Thyroid gland (tissue), 4 donors: ENCODE measurements around the gene TMEM161A.

Experiments used
- POLR2A ChIP-seq, 2 donors: fragments of 450-650 bp; IDR thresholded peaks; one replicate each; pipeline ENCODE4 v1.6.1; 2017; ENCODE audit warnings: antibody characterized with exemption in 2 of 2, mild to moderate bottlenecking in 2 of 2, moderate library complexity in 1 of 2
- TF ChIP-seq, protein P1 (sequence below), 6 experiments: fragments of 200-600 bp in 3 of 6; fragments of 450-650 bp in 3 of 6; sonication (generic) in 3 of 6; IDR thresholded peaks; one replicate each; pipeline ENCODE4 v1.5.1; 2016 to 2019; ENCODE audit warnings: antibody characterized with exemption in 6 of 6, mild to moderate bottlenecking in 2 of 6, inconsistent platforms in 1 of 6, moderate library complexity in 1 of 6

DNA sequence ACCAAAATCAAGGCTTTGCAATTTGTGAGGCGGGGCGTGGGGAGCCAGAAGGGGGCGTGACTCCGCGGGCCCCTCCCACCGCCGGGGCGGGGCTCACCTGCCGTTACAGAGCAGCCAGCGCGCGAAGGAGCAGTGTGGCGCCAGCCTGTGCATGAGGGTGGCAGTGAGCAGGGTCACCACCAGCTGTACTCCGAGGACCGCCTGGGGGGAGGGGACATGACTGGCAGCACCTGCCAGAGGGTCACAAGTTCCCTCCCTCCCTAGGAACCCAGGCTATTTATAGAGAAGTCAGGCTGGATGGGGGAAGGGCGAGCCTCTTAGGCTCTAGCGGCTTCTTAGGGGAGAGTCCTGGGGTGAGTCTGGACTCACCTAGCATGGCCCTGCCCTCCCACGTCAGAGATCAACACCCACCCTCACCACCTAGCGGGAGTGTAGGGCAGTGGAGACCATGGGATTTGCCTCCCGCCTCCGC, 3.6 kb downstream of the TMEM161A start:
- TF ChIP-seq, protein P1, sequence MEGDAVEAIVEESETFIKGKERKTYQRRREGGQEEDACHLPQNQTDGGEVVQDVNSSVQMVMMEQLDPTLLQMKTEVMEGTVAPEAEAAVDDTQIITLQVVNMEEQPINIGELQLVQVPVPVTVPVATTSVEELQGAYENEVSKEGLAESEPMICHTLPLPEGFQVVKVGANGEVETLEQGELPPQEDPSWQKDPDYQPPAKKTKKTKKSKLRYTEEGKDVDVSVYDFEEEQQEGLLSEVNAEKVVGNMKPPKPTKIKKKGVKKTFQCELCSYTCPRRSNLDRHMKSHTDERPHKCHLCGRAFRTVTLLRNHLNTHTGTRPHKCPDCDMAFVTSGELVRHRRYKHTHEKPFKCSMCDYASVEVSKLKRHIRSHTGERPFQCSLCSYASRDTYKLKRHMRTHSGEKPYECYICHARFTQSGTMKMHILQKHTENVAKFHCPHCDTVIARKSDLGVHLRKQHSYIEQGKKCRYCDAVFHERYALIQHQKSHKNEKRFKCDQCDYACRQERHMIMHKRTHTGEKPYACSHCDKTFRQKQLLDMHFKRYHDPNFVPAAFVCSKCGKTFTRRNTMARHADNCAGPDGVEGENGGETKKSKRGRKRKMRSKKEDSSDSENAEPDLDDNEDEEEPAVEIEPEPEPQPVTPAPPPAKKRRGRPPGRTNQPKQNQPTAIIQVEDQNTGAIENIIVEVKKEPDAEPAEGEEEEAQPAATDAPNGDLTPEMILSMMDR (IDR thresholded peaks at IDR 0.05): no peak
- TF ChIP-seq POLR2A (IDR thresholded peaks at IDR 0.05): peak in 1 of 2 donors; percentile 25
